ENCODE results near the gene MANSC4.

Gene MANSC4

DNA sequence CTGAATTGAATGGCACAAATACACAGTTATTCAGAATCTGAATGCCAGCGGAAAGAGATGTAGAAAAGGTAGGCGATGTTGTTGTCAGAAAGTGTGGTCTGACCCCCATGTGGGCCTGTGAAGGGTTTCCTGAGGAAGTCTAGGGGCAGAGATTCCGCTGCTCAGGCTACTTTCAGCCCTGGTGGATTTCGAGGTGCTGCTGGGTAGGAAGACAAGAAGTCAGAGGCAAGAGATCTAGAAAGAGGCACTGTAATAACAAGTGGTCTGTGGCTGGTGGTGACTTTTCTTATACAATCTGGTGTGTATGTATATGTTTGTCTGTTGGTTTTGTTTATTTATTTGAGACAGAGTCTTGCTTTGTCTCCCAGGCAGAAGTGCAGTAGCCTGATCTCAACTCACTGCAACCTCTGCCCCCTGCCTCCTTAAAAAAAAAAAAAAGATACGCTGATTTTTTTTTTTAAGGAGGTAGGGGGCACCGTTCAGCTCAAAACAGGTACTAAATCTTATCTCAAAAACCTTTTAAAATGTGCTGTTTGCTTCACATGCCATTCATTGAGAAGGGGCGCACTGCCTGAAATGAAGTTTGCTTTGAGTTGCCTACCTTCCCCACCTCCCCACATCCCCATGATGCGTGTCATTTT, 27.1 kb upstream of the MANSC4 start:
- DNase-seq, result no peak

DNA sequence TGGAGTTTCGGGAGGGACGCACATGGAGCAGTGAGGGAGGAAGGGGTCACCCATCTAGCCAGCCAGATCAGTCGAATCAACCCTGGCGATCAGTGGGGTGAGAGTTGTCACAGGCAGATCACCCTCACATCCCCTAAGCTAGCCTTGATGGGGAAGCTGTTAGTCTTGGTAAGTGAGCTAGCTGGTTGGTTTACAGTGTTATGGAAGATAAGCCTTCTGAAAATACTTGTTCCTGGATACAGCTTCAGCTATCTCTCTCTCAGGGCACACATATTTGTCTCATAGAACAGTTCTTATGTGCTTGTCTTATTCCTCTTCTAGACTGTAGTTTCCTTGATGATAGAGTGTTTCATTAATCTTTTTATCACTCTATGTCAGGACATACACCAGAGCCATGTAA, 26.2 kb upstream of the MANSC4 start:
- TF ChIP-seq, protein P1, sequence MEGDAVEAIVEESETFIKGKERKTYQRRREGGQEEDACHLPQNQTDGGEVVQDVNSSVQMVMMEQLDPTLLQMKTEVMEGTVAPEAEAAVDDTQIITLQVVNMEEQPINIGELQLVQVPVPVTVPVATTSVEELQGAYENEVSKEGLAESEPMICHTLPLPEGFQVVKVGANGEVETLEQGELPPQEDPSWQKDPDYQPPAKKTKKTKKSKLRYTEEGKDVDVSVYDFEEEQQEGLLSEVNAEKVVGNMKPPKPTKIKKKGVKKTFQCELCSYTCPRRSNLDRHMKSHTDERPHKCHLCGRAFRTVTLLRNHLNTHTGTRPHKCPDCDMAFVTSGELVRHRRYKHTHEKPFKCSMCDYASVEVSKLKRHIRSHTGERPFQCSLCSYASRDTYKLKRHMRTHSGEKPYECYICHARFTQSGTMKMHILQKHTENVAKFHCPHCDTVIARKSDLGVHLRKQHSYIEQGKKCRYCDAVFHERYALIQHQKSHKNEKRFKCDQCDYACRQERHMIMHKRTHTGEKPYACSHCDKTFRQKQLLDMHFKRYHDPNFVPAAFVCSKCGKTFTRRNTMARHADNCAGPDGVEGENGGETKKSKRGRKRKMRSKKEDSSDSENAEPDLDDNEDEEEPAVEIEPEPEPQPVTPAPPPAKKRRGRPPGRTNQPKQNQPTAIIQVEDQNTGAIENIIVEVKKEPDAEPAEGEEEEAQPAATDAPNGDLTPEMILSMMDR (IDR thresholded peaks at IDR 0.05; ENCODE audit: low read depth, low read length), result no peak

More for the DNA sequence above, 27.1 kb upstream of the MANSC4 start:
- TF ChIP-seq, protein P1 (IDR thresholded peaks at IDR 0.05; ENCODE audit: low read depth, low read length), result no peak
- Histone ChIP-seq H3K9me3 (ENCODE audit: severe bottlenecking) (no peaks in the 10 kb centered on the region), H3K36me3 (no peaks in the 10 kb centered on the region), H3K4me3 (ENCODE audit: low read depth, low read length) (no peak overlapping the region), H3K27me3 (ENCODE audit: insufficient read depth, low read depth, severe bottlenecking) (no peaks in the 10 kb centered on the region), H3K27ac (no peak overlapping the region)

DNA sequence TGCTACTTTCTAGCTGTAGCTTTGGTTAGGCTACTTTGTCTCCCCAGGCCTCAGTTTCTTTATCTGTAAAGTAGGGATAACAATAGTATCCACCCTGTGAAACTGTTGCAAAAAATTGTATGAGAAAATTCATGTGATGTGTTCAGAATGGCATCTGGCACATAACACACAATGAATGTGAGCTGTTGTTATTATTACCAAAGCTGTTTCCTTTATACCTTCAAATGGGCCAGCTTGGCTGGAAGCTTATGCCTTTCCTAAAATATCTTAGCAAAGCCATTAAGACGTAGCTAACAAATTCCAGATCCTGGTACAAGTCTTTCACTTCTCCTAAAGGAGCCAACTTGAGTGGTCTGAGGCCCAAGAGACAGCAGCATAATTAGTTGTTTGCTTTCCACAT, 25.2 kb upstream of the MANSC4 start:
- Histone ChIP-seq H3K27me3 (ENCODE audit: insufficient read depth, low read depth, severe bottlenecking) (no peaks in the 10 kb centered on the region), H3K36me3 (no peaks in the 10 kb centered on the region), H3K9me3 (ENCODE audit: severe bottlenecking) (no peaks in the 10 kb centered on the region), H3K27ac (no peak overlapping the region), H3K4me3 (ENCODE audit: low read depth, low read length) (no peak overlapping the region)
- no peak for DNase-seq
- TF ChIP-seq, protein P1 (IDR thresholded peaks at IDR 0.05; ENCODE audit: low read depth, low read length), result no peak

More for the DNA sequence above, 26.2 kb upstream of the MANSC4 start:
- H3K9me3 ChIP-seq (ENCODE audit: severe bottlenecking), result no peaks in the 10 kb centered on the region
- DNase-seq, result no peak
- H3K27me3 ChIP-seq (ENCODE audit: insufficient read depth, low read depth, severe bottlenecking), result no peaks in the 10 kb centered on the region
- H3K4me3 ChIP-seq (ENCODE audit: low read depth, low read length), result no peak overlapping the region
- no peak overlapping the region for H3K27ac ChIP-seq
- H3K36me3 ChIP-seq, result no peaks in the 10 kb centered on the region

DNA sequence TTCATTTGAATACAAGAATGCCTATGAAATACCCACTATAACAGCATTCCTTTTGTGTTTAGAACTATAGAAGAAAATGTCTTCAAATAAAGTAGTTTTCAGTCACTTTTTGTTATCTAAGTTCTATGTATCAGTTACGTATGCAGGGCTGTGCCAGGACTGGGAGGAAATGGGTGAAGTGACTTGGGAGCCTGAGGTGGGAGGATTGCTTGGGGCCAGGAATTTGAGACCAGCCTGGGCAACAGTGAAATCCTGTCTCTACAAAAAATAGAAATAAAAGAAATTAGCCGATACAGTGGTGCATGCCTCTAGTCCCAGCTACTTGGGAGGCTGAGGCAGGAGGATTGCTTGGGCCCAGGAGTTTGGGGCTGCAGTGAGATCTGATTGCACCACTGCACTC, 22.9 kb upstream of the MANSC4 start:
- Histone ChIP-seq H3K9me3 (ENCODE audit: severe bottlenecking) (no peaks in the 10 kb centered on the region), H3K27me3 (ENCODE audit: insufficient read depth, low read depth, severe bottlenecking) (no peaks in the 10 kb centered on the region), H3K27ac (no peak overlapping the region), H3K36me3 (peaks cover 12% of the 10 kb centered on the region), H3K4me3 (ENCODE audit: low read depth, low read length) (no peak overlapping the region)
- TF ChIP-seq, protein P1 (IDR thresholded peaks at IDR 0.05; ENCODE audit: low read depth, low read length), result no peak
- DNase-seq, result no peak

DNA sequence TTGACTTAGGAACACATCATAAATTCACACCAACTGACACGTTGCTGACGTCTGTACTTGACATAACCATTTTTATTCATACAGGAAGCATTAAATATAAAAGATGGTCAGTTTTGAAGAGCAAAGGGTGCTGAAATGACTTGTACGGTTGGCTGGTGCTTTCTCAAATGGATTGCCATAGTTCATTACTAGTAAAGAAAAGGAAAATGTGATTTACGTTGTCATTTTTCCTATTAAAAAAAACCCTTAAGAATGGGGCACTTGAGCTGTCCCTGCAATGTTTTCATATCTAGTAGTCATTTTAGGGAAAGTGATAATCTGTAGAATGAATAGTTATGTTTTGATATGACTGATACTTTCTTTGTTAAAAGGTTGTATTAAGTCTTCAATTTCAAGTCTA, 22.5 kb upstream of the MANSC4 start:
- Histone ChIP-seq H3K27ac (no peak overlapping the region), H3K27me3 (ENCODE audit: insufficient read depth, low read depth, severe bottlenecking) (no peaks in the 10 kb centered on the region), H3K9me3 (ENCODE audit: severe bottlenecking) (no peaks in the 10 kb centered on the region), H3K4me3 (ENCODE audit: low read depth, low read length) (no peak overlapping the region), H3K36me3 (peaks cover 16% of the 10 kb centered on the region)
- TF ChIP-seq, protein P1 (IDR thresholded peaks at IDR 0.05; ENCODE audit: low read depth, low read length), result no peak
- no peak for DNase-seq

DNA sequence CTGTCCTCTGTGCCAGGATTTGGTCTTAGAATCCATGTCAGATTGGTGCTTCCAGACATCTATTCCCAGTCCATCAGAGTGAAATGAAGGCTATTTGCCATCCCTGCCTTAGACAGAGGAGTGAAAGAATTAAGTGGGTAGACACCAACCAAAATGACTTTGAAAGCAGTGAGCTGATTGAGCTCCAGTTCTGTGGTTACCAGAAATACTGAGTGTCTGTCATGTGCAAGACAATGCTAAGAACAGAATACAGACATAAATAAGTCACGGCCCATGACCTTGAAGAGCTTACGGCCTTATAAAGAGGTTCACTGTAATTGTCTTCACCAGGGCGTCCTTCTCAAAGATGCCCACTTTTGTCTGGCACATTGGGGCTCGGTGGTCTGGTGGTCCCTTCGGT, 21.6 kb upstream of the MANSC4 start:
- Histone ChIP-seq H3K36me3 (peaks cover 25% of the 10 kb centered on the region), H3K27ac (no peak overlapping the region), H3K27me3 (ENCODE audit: insufficient read depth, low read depth, severe bottlenecking) (no peaks in the 10 kb centered on the region), H3K4me3 (ENCODE audit: low read depth, low read length) (no peak overlapping the region), H3K9me3 (ENCODE audit: severe bottlenecking) (no peaks in the 10 kb centered on the region)
- TF ChIP-seq, protein P1 (IDR thresholded peaks at IDR 0.05; ENCODE audit: low read depth, low read length), result no peak
- no peak for DNase-seq

All from WERI-Rb-1 (cell line).